ENCODE results near the gene ZCCHC24.

DNA sequence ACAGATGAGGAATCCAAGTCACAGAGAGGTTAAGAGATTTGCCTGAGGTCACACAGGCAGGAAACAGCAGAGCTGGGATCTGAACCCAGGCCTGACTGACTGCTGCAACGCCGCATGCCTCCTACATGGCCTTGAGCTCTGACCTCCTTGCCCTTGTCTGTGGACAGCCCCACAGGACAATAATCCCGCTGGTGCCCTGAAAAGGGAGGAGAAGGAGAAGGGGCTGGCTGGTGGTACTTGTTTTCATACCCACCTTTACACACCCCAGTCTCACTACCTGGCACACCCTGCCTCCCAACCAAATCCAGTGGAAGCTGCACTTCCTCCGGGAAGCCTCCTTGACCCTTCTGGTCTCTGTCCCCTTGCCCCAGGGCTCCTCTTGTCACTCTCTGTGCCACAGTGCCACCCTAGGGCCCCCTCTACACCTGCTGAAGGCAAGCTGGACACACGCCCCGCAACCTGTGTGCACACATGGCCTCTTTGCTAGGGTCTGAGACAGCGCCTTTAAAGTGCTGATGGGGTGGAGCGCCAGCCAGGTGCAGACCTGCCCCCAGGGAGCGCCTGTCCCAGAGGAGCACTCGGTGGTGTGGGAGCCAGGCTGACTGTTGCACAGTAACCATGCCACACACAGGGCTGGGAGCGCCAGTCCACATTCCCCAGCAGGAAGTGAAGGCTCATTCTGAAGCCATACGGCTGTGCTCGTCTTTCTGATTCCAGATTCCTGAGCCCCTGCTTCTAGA lies 38.6 kb downstream of the ZCCHC24 start:
- TF ChIP-seq, protein P1, sequence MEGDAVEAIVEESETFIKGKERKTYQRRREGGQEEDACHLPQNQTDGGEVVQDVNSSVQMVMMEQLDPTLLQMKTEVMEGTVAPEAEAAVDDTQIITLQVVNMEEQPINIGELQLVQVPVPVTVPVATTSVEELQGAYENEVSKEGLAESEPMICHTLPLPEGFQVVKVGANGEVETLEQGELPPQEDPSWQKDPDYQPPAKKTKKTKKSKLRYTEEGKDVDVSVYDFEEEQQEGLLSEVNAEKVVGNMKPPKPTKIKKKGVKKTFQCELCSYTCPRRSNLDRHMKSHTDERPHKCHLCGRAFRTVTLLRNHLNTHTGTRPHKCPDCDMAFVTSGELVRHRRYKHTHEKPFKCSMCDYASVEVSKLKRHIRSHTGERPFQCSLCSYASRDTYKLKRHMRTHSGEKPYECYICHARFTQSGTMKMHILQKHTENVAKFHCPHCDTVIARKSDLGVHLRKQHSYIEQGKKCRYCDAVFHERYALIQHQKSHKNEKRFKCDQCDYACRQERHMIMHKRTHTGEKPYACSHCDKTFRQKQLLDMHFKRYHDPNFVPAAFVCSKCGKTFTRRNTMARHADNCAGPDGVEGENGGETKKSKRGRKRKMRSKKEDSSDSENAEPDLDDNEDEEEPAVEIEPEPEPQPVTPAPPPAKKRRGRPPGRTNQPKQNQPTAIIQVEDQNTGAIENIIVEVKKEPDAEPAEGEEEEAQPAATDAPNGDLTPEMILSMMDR (IDR thresholded peaks at IDR 0.05): no peak
- no peak for TF ChIP-seq EP300 (IDR thresholded peaks at IDR 0.05)
- no peak for TF ChIP-seq POLR2A (IDR thresholded peaks at IDR 0.05; ENCODE audit: low read depth)
- TF ChIP-seq POLR2AphosphoS5 (IDR thresholded peaks at IDR 0.05): no peak

All from esophagus muscularis mucosa (tissue), 4 donors.